H1 (cell line): ENCODE measurements around the gene GNB1L. TPM values are rescaled to one million over a fixed set of nuclear protein-coding genes. Genes with fewer than 3 reads are reported as not detected.

Experiments
- TEAD4 ChIP-seq: IDR thresholded peaks from 2 replicates; pipeline ENCODE4 v1.6.1; 2012; ENCODE audit warnings: low read depth, low read length, inconsistent platforms, mixed read lengths
- polyA plus RNA-seq, 7 experiments: library from polyadenylated mRNA; depleted of rRNA in 3 of 7; stranded (reverse) in 5 of 7; unstranded in 2 of 7; fragments of >200 nt in 5 of 7; fragments of 200-250 nt in 2 of 7; gene quantifications; 1 replicate in 5 of 7; 2 replicates in 1 of 7; 4 replicates in 1 of 7; pipeline versions ENCODE4 v1.2.1 to v1.2.3, GENCODE V29; 2011 to 2013; ENCODE audit warnings: missing spikeins in 2 of 7, mixed read lengths in 2 of 7
- total RNA-seq: library from RNA; stranded (reverse); fragmentation: NEBNext Ultra II Directional; extraction: Animal tissue kit (Norgen Biotek cat#: 25700); gene quantifications from 2 replicates; pipeline ENCODE4 v1.2.1, GENCODE V29; 2021

Gene GNB1L
- total and polyA plus RNA-seq, 2 of the 8 experiments (the other 6 are each of a cell fraction or from before 2014, with no cell fraction given): 14.0 to 15.6 TPM

DNA sequence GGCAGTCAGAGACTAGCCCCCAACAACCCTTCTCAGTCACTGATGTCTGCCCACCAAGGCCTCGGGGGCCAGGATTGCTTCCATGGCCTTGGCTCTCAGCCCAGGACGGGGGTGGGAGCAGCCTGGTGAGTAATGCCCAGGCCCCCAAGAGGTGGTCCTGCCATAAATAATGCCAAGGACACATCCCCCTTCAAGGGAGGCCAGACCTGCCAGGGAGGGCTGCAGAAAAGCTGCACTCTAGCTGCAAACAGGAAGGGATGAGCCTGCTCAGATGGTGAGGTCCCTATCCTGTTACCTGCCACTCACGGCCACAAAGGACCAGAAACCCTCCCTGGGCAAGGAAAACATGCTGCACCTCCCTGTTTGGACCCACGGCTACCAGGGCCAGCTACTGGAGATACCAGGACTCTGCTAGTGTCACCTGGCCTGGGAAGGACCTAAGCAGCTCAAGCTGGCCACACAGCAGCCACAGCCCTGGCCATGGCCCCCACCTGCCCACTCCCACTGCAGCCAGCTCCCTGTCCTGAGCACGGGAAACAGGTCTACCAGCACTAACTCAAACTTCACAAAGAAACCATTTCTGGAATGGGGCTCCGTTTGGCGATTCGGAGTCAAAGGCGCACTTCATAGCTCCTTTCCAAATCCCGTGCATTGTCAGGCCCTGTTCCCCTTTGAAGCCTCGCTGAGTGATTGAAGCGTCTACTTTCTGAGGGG, 12.1 kb downstream of the GNB1L start (continued):
- TF ChIP-seq TEAD4: no peak
